Measurements from ENCODE around the gene ILDR1.

ILDR1 gene

GRCh38 chr3:121981473-121981872, 40.6 kb downstream of the ILDR1 start:
- H3K36me3 ChIP-seq (replicated peaks; ENCODE audit: insufficient read depth, low read length) = no peaks in the 10 kb centered on the region
- no peaks in the 10 kb centered on the region for H3K9me3 ChIP-seq (replicated peaks; ENCODE audit: insufficient read depth, low read length)
- no peak for TF ChIP-seq EZH2 (optimal IDR thresholded peaks at IDR 0.05; ENCODE audit: low read depth, low read length)
- no peak for TF ChIP-seq EZH2phosphoT487 (IDR thresholded peaks at IDR 0.05; ENCODE audit: low read length)
- TF ChIP-seq CTCF (IDR thresholded peaks at IDR 0.05; ENCODE audit: low read length) = no peak
- H3K4me3 ChIP-seq (ENCODE audit: low read length) = no peak overlapping the region
- H2AFZ ChIP-seq (ENCODE audit: low read length) = no peak overlapping the region
- no peaks in the 10 kb centered on the region for H3F3A ChIP-seq (ENCODE audit: insufficient read depth, low read length)
- no peak overlapping the region for H3K27ac ChIP-seq (ENCODE audit: low read length)
- no peak overlapping the region for H3K4me2 ChIP-seq (ENCODE audit: low read depth, low read length)
- DNase-seq = no peak
- no peaks in the 10 kb centered on the region for H4K20me1 ChIP-seq (ENCODE audit: insufficient read depth, low read length)
- H3K27me3 ChIP-seq (replicated peaks; ENCODE audit: insufficient read depth, low read length) = no peaks in the 10 kb centered on the region
- no peak overlapping the region for H3K9ac ChIP-seq (ENCODE audit: low read length)
- H3K79me2 ChIP-seq (ENCODE audit: low read length) = no peaks in the 10 kb centered on the region
- H3K9me2 ChIP-seq (replicated peaks; ENCODE audit: insufficient read depth, low read length) = no peaks in the 10 kb centered on the region
- peaks cover 14% of the 10 kb centered on the region for H3K4me1 ChIP-seq (ENCODE audit: low read length)

GRCh38 chr3:121980450-121980796, 41.6 kb downstream of the ILDR1 start:
- Histone ChIP-seq H3K27ac (ENCODE audit: low read length) (no peak overlapping the region), H3K36me3 (replicated peaks; ENCODE audit: insufficient read depth, low read length) (no peaks in the 10 kb centered on the region), H3K4me2 (ENCODE audit: low read depth, low read length) (peak overlapping the region; percentile 36; the same call in 1 of the 2 replicates), H3K79me2 (ENCODE audit: low read length) (no peaks in the 10 kb centered on the region), H3K4me1 (ENCODE audit: low read length) (peaks cover 14% of the 10 kb centered on the region), H3K27me3 (replicated peaks; ENCODE audit: insufficient read depth, low read length) (no peaks in the 10 kb centered on the region), H2AFZ (ENCODE audit: low read length) (no peak overlapping the region), H3K9ac (ENCODE audit: low read length) (no peak overlapping the region), H3F3A (ENCODE audit: insufficient read depth, low read length) (no peaks in the 10 kb centered on the region), H3K4me3 (ENCODE audit: low read length) (no peak overlapping the region), H3K9me3 (replicated peaks; ENCODE audit: insufficient read depth, low read length) (no peaks in the 10 kb centered on the region), H4K20me1 (ENCODE audit: insufficient read depth, low read length) (no peaks in the 10 kb centered on the region), H3K9me2 (replicated peaks; ENCODE audit: insufficient read depth, low read length) (no peaks in the 10 kb centered on the region)
- TF ChIP-seq EZH2 (optimal IDR thresholded peaks at IDR 0.05; ENCODE audit: low read depth, low read length) (no peak), EZH2phosphoT487 (IDR thresholded peaks at IDR 0.05; ENCODE audit: low read length) (no peak), CTCF (IDR thresholded peaks at IDR 0.05; ENCODE audit: low read length) (no peak)
- DNase-seq = no peak

DNA sequence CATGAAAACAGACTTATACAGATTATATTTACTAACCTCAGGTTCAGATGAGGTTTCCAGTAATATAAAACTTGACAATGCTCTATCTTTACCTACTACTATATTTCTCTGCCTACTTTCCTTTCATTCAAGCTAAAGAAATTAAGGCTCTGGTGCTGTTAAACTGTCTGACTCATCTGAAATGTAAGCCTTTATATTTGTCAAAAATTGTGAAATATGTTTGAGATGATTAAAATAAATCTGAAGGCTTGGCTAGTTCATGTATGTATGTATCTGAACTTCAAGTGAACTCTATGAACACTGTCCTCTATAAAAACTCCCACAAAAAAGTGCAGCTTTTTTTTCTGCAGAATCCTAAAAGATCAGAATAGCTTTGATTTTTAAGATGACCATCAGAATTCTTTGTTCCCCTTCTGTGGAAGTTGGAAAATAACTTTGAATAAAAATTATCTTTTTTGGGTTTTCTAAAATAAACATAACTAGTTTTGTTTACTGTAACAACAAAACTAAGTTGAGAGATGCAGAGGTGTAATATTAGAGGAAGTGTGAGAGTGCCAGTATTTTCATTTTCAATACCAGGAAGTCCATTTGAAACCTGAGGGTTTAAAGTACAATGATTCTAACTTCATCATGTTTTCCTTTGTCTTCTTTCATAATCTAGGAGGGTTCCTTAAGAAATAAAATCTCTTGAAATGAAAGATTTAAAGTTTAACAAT, 42.2 kb downstream of the ILDR1 start:
- H2AFZ ChIP-seq (ENCODE audit: low read length) = no peak overlapping the region
- TF ChIP-seq EZH2phosphoT487 (IDR thresholded peaks at IDR 0.05; ENCODE audit: low read length) (no peak), EZH2 (optimal IDR thresholded peaks at IDR 0.05; ENCODE audit: low read depth, low read length) (no peak), CTCF (IDR thresholded peaks at IDR 0.05; ENCODE audit: low read length) (no peak)
- no peaks in the 10 kb centered on the region for H3K9me2 ChIP-seq (replicated peaks; ENCODE audit: insufficient read depth, low read length)
- peak overlapping the region; percentile 36; the same call in 1 of the 2 replicates for H3K4me2 ChIP-seq (ENCODE audit: low read depth, low read length)
- no peaks in the 10 kb centered on the region for H3F3A ChIP-seq (ENCODE audit: insufficient read depth, low read length)
- H4K20me1 ChIP-seq (ENCODE audit: insufficient read depth, low read length) = no peaks in the 10 kb centered on the region
- no peaks in the 10 kb centered on the region for H3K36me3 ChIP-seq (replicated peaks; ENCODE audit: insufficient read depth, low read length)
- no peak overlapping the region for H3K9ac ChIP-seq (ENCODE audit: low read length)
- no peak for DNase-seq
- H3K79me2 ChIP-seq (ENCODE audit: low read length) = no peaks in the 10 kb centered on the region
- no peaks in the 10 kb centered on the region for H3K27me3 ChIP-seq (replicated peaks; ENCODE audit: insufficient read depth, low read length)
- H3K4me3 ChIP-seq (ENCODE audit: low read length) = no peak overlapping the region
- H3K9me3 ChIP-seq (replicated peaks; ENCODE audit: insufficient read depth, low read length) = no peaks in the 10 kb centered on the region
- peaks cover 14% of the 10 kb centered on the region for H3K4me1 ChIP-seq (ENCODE audit: low read length)
- no peak overlapping the region for H3K27ac ChIP-seq (ENCODE audit: low read length)

Data from MM.1S (cell line).